Panc1 (cell line): ENCODE data around the gene CAMTA2. TPM values are rescaled to one million over a fixed set of nuclear protein-coding genes. Genes with fewer than 3 reads are reported as not detected.

Experiments
- ATAC-seq: fragments of 200-7000 bp; cut with Tn5 transposase; 2 replicates; pipeline ENCODE4 v1.9.1; 2020; ENCODE audit warnings: mild to moderate bottlenecking, moderate library complexity
- BruUV-seq: library from RNA; stranded (reverse); fragments of 400-500 nt; replicated peaks from 2 replicates; lab custom pipeline; 2021; lab: Mats Ljungman, UMichigan
- CTCF ChIA-PET: fragments of 300-600 bp; sonication (Branson Sonifier 250); formaldehyde crosslinking; loops from one replicate; lab custom pipeline; 2022; ENCODE audit warnings: antibody characterized with exemption; lab: Charles Lee
- POLR2A ChIA-PET: fragments of 300-600 bp; sonication (Branson Sonifier 250); formaldehyde crosslinking; loops from one replicate; lab custom pipeline; 2022; ENCODE audit warnings: antibody characterized with exemption; lab: Charles Lee
- DNase-seq: peaks from one replicate; pipeline ENCODE4 v3.0.0-alpha.2; 2010; ENCODE audit warnings: low read depth, low spot score
- H3K27ac ChIP-seq: 2 replicates; pipeline ENCODE4 v1.5.1; 2011; ENCODE audit warnings: mild to moderate bottlenecking, low read length, inconsistent platforms
- H3K27me3 ChIP-seq: fragments of 200-500 bp; sonication (Bioruptor generic); 2 replicates; pipeline ENCODE4 v1.6.0; 2014; ENCODE audit warnings: low read length, inconsistent platforms; ENCODE audit not compliant: control insufficient read depth, insufficient read depth
- H3K36me3 ChIP-seq: fragments of 200-500 bp; sonication (Bioruptor generic); 2 replicates; pipeline ENCODE4 v1.5.1; 2014; ENCODE audit warnings: inconsistent platforms, mild to moderate bottlenecking, low read length, moderate library complexity; ENCODE audit not compliant: control insufficient read depth, insufficient read depth
- H3K4me1 ChIP-seq: 2 replicates; pipeline ENCODE4 v1.5.1; 2011; ENCODE audit warnings: inconsistent platforms, mild to moderate bottlenecking, low read length, moderate library complexity; ENCODE audit not compliant: control insufficient read depth, insufficient read depth
- H3K4me3 ChIP-seq, 2 experiments: 2 replicates each; pipeline ENCODE4 v1.5.1; 2011 to 2012; ENCODE audit warnings: low read depth in 2 of 2, low read length in 2 of 2, mild to moderate bottlenecking in 2 of 2, inconsistent platforms in 1 of 2, moderate library complexity in 1 of 2
- H3K9me3 ChIP-seq: fragments of 200-500 bp; sonication (Bioruptor generic); 2 replicates; pipeline ENCODE4 v1.5.1; 2014; ENCODE audit warnings: low read depth, mild to moderate bottlenecking, inconsistent platforms, low read length, moderate library complexity; ENCODE audit not compliant: control insufficient read depth, insufficient read depth
- POLR2AphosphoS5 ChIP-seq: IDR thresholded peaks from 2 replicates; pipeline ENCODE4 v1.6.1; 2012; ENCODE audit warnings: mild to moderate bottlenecking, low read depth, low read length, moderate library complexity
- REST ChIP-seq, 2 experiments: IDR thresholded peaks; 2 replicates each; pipeline ENCODE4 v1.6.1; 2011 to 2012; ENCODE audit warnings: low read depth in 2 of 2, control low read depth in 1 of 2, low read length in 1 of 2, mild to moderate bottlenecking in 1 of 2, moderate library complexity in 1 of 2; ENCODE audit not compliant: insufficient read depth in 1 of 2
- SIN3A ChIP-seq: IDR thresholded peaks from 2 replicates; pipeline ENCODE4 v1.6.1; 2012; ENCODE audit warnings: low read depth, mild to moderate bottlenecking, low read length, moderate library complexity, borderline replicate concordance; ENCODE audit not compliant: insufficient read depth
- TCF7L2 ChIP-seq: IDR thresholded peaks from 2 replicates; pipeline ENCODE4 v1.6.1; 2011; ENCODE audit warnings: mild to moderate bottlenecking, low read depth, low read length, inconsistent platforms
- in situ Hi-C: cut with HindIII; loops from 2 replicates; pipeline ENCODE4 v1.10.0; 2016; ENCODE audit warnings: low sequenced_read_pairs, low pct_unique_long_range_greater_than_20kb
- intact Hi-C: fragments of 100-400 bp; cut with micrococcal nuclease; formaldehyde crosslinking; loops from one replicate; pipeline ENCODE4 v1.10.0; 2022; ENCODE audit not compliant: unreplicated experiment
- total RNA-seq: library from RNA; stranded (reverse); gene quantifications from one replicate; pipeline ENCODE4 v1.2.1, GENCODE V29; 2021; ENCODE audit not compliant: unreplicated experiment
- TF ChIP-seq, protein P1 (sequence below): fragments of 450-650 bp; IDR thresholded peaks from 2 replicates; pipeline ENCODE4 v1.5.1; 2017; ENCODE audit warnings: mild to moderate bottlenecking

CAMTA2 gene
- total RNA-seq, 1 experiment from 2014 or later, result 22.7 TPM

GRCh38 chr17:4947411-4948165 is 39.9 kb downstream of the CAMTA2 start:
- peak; percentile 27 for ATAC-seq
- BruUV-seq, result no TSS peak
- DNase-seq, result no peak
- no peak for TF ChIP-seq TCF7L2
- peak; percentile 46 for TF ChIP-seq POLR2AphosphoS5
- Histone ChIP-seq H3K9me3 (no peaks in the 10 kb centered on the region), H3K4me1 (peaks cover 41% of the 10 kb centered on the region), H3K36me3 (peaks cover 6% of the 10 kb centered on the region), H3K27me3 (no peaks in the 10 kb centered on the region), H3K27ac (peak overlapping the region; percentile 94), H3K4me3 (peak overlapping the region; percentile 83 to 85)
- intact Hi-C loops (no loop called here), in situ Hi-C loops (no loop called here)
- ChIA-PET CTCF (no interaction called here), POLR2A (interaction anchor here (0.6 to 1.0 kb wide), 3 partner anchors 18 to 999 kb away, joined by 3 to 11 read pairs (median 8); no protein-coding TSS in a partner anchor)

- DNase-seq (no peak), ATAC-seq (no peak)
- Histone ChIP-seq H3K4me3 (peak overlapping the region; percentile 83 to 85), H3K27me3 (no peaks in the 10 kb centered on the region), H3K27ac (peak overlapping the region; percentile 94), H3K4me1 (peaks cover 43% of the 10 kb centered on the region), H3K36me3 (peaks cover 6% of the 10 kb centered on the region), H3K9me3 (no peaks in the 10 kb centered on the region)
- ChIA-PET CTCF (no interaction called here), POLR2A (interaction anchor here (1.0 kb wide), 1 partner anchor 19 kb away, joined by 3 read pairs; no protein-coding TSS in a partner anchor)
- BruUV-seq, result no TSS peak
- in situ Hi-C loops, result no loop called here
- intact Hi-C loops, result no loop called here
- TF ChIP-seq POLR2AphosphoS5, result peak; percentile 2; the same call in 1 of the 2 replicates
- no peak for TF ChIP-seq REST (IDR thresholded peaks at IDR 0.05; ENCODE audit: insufficient read depth in 1 of 2, low read depth in 2 of 2, low read length in 1 of 2)
These were observed 40.5 kb downstream of the CAMTA2 start for GRCh38 chr17:4947010-4947410.

DNA sequence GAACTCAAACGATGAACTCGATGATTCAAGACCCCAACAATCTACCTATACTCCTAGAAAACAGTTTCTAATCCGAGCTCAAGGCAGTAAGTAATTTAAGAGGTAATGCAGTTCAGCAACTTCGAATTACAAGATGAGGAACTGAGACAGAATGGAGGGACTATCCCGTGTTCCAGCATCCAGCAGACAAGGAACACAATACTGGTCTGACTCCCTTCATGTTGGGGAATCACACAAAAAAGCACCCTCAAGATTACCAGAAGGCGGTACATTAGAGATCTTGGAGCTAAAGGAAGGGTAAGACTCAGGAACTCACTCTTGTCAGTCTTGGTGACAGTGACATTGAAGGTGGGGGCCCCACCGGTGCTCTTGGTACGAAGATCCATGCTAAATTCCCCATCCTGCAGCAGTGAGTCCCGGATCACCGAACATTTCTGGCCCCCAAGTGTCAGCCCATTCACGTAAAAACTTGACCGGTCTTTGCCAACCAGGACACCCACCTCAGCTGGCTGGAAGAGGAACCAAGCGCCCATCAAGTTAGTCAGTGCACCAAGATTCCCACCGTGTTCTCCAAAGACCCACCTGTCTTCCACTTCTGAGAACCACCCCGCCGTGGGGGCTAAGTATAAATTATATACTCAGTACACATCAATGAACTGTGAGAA is 41.0 kb downstream of the CAMTA2 start:
- BruUV-seq, result TSS peak; percentile 90
- peaks cover 38% of the 10 kb centered on the region for H3K4me1 ChIP-seq
- no peak for ATAC-seq
- H3K4me3 ChIP-seq, result peak overlapping the region; percentile 83 to 85
- in situ Hi-C loops (no loop called here), intact Hi-C loops (no loop called here)
- no peaks in the 10 kb centered on the region for H3K27me3 ChIP-seq
- TF ChIP-seq, protein P1, sequence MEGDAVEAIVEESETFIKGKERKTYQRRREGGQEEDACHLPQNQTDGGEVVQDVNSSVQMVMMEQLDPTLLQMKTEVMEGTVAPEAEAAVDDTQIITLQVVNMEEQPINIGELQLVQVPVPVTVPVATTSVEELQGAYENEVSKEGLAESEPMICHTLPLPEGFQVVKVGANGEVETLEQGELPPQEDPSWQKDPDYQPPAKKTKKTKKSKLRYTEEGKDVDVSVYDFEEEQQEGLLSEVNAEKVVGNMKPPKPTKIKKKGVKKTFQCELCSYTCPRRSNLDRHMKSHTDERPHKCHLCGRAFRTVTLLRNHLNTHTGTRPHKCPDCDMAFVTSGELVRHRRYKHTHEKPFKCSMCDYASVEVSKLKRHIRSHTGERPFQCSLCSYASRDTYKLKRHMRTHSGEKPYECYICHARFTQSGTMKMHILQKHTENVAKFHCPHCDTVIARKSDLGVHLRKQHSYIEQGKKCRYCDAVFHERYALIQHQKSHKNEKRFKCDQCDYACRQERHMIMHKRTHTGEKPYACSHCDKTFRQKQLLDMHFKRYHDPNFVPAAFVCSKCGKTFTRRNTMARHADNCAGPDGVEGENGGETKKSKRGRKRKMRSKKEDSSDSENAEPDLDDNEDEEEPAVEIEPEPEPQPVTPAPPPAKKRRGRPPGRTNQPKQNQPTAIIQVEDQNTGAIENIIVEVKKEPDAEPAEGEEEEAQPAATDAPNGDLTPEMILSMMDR, result no peak
- no peak for TF ChIP-seq TCF7L2
- TF ChIP-seq POLR2AphosphoS5, result peak; percentile 58
- TF ChIP-seq SIN3A, result no peak
- TF ChIP-seq REST (IDR thresholded peaks at IDR 0.05; ENCODE audit: insufficient read depth in 1 of 2, low read depth in 2 of 2, low read length in 1 of 2), result no peak
- POLR2A ChIA-PET, result interaction anchor here (1.0 kb wide), 1 partner anchor 20 kb away, joined by 3 read pairs; no protein-coding TSS in a partner anchor
- H3K36me3 ChIP-seq, result peaks cover 6% of the 10 kb centered on the region
- peak overlapping the region; percentile 94 for H3K27ac ChIP-seq
- DNase-seq, result no peak
- H3K9me3 ChIP-seq, result no peaks in the 10 kb centered on the region
- CTCF ChIA-PET, result interaction anchor here (0.6 kb wide), 1 partner anchor 21 kb away, joined by 4 read pairs; no protein-coding TSS in a partner anchor
